Measurements from ENCODE around the gene CEACAM8. TPM values are rescaled to one million over a fixed set of nuclear protein-coding genes. Genes with fewer than 3 reads are reported as not detected.
"Not testable (repeated sequence)": the region's sequence is repeated elsewhere in the genome, so short reads cannot be mapped to it uniquely, and the experiment has no call there.

The CEACAM8 gene
- total RNA-seq, 1 donor from 2014 or later: not detected

DNA sequence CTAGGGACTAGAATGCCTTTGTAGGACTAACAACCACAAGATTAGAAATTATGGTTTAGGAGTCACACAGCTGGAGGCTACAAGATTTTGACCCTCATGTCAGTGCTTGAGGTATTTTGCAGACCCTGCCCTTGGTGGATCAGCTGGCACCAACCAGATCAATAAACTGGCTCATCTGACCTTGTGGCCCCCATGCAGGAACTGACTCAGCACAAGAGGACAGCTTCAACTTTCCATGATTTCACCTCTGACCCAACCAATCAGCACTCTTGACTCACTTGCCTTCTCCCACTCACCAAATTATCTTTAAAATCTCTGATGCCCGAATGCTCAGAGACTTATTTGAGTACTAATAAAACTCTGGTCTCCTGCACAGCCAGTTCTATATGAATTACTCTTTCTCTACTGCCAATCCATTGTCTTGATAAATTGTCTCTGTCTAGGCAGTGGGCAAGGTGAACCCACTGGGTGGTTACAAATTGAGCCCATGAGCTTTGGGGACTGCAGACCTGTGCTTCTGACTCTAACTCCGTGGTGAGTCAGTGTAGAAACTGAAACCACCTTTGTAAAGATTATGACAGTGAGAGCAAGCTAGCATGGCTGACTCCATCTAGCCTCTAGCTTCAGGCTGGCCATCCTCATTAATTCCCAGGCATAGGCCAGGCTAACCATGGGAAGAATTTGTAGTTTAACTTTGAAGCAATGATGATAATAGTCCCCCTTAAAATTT is 33.9 kb upstream of the CEACAM8 start:
- Histone ChIP-seq H3K27ac (no peak overlapping the region), H3K4me1 (no peaks in the 10 kb centered on the region), H3K9me3 (no peaks in the 10 kb centered on the region), H3K4me3 (no peak overlapping the region), H3K27me3 (no peaks in the 10 kb centered on the region), H3K36me3 (no peaks in the 10 kb centered on the region)
- intact Hi-C loops (cut with DNase I): no loop called here
- DNase-seq (ENCODE audit: extremely low spot score in 2 of 2): no peak
- TF ChIP-seq POLR2A (IDR thresholded peaks at IDR 0.05) (no peak), POLR2AphosphoS5 (IDR thresholded peaks at IDR 0.05; ENCODE audit: insufficient read depth in 1 of 2, low read depth in 1 of 2) (no peak)
- TF ChIP-seq, protein P1, sequence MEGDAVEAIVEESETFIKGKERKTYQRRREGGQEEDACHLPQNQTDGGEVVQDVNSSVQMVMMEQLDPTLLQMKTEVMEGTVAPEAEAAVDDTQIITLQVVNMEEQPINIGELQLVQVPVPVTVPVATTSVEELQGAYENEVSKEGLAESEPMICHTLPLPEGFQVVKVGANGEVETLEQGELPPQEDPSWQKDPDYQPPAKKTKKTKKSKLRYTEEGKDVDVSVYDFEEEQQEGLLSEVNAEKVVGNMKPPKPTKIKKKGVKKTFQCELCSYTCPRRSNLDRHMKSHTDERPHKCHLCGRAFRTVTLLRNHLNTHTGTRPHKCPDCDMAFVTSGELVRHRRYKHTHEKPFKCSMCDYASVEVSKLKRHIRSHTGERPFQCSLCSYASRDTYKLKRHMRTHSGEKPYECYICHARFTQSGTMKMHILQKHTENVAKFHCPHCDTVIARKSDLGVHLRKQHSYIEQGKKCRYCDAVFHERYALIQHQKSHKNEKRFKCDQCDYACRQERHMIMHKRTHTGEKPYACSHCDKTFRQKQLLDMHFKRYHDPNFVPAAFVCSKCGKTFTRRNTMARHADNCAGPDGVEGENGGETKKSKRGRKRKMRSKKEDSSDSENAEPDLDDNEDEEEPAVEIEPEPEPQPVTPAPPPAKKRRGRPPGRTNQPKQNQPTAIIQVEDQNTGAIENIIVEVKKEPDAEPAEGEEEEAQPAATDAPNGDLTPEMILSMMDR (IDR thresholded peaks at IDR 0.05): no peak

DNA sequence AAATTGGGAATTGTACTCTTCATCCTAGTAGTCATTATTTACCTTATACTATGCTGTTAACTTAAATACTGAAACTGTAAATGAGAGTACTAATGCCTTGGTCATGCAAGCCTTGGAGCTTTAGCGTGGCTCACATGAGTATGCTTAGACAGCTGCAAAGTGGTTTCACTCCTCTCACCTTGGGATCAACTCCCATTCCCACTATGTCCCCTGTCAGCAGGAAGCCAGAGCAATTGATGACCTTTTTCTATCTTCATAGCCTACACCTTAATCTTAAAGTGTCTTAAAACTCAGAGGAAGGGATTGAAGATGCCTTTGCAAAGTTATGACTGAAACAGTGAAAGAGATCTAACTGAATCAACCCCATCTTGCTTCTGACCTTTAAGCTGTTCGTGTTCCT is 33.2 kb upstream of the CEACAM8 start:
- H3K4me1 ChIP-seq: no peaks in the 10 kb centered on the region

DNA sequence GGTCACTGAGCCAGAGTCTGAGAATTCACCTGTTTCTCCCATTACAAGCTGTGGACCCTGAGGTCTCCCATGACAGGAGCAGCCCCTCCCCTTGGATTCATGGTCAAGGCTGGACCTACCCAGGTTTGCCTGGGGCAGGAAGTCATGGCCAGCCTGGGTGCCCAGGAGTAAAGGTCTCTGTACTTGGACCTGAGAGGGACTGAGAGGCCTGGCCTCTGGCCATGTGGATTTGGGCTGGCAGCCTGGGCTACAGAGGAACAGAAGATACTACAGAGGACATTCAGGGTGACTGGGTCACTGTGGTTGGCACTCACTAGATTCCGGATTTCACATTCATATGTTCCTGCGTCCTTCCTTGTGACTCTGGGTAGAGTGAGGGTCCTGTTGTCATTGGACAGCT is 31.5 kb upstream of the CEACAM8 start:
- intact Hi-C loops (cut with DNase I): no loop called here
- Histone ChIP-seq H3K27ac (no peak overlapping the region), H3K27me3 (no peaks in the 10 kb centered on the region), H3K36me3 (no peaks in the 10 kb centered on the region), H3K4me3 (no peak overlapping the region), H3K9me3 (no peaks in the 10 kb centered on the region), H3K4me1 (no peaks in the 10 kb centered on the region)
- TF ChIP-seq, protein P1 (IDR thresholded peaks at IDR 0.05): no peak
- TF ChIP-seq POLR2AphosphoS5 (IDR thresholded peaks at IDR 0.05; ENCODE audit: insufficient read depth in 1 of 2, low read depth in 1 of 2) (no peak), POLR2A (IDR thresholded peaks at IDR 0.05) (no peak)
- DNase-seq (ENCODE audit: extremely low spot score in 2 of 2): no peak

More for the DNA sequence above, 33.2 kb upstream of the CEACAM8 start:
- no peaks in the 10 kb centered on the region for H3K36me3 ChIP-seq
- DNase-seq (ENCODE audit: extremely low spot score in 2 of 2): no peak
- no peaks in the 10 kb centered on the region for H3K27me3 ChIP-seq
- intact Hi-C loops (cut with DNase I): no loop called here
- H3K4me3 ChIP-seq: no peak overlapping the region
- no peak overlapping the region for H3K27ac ChIP-seq
- H3K9me3 ChIP-seq: no peaks in the 10 kb centered on the region
- TF ChIP-seq, protein P1 (IDR thresholded peaks at IDR 0.05): no peak
- TF ChIP-seq POLR2AphosphoS5 (IDR thresholded peaks at IDR 0.05; ENCODE audit: insufficient read depth in 1 of 2, low read depth in 1 of 2): no peak
- TF ChIP-seq POLR2A (IDR thresholded peaks at IDR 0.05): no peak

DNA sequence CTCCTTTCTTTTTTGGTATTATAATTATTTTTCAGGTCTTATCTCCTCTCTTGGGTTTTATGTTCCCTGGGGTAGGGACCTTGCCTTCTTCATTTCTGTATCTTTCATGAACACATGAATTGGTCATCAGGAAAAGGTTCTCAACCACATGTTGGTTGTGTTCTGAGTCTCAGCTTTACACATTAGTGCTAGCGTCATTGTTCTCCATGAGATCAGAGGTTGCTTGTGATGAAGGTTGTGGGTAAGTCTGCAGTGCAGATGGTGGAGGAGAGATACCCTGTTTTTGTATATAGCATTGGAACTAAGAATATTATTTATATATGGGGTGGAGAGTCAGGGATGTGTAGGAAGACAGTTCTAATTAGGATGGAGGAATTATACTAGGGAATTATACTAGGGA is 24.5 kb upstream of the CEACAM8 start:
- no peak for DNase-seq (ENCODE audit: extremely low spot score in 2 of 2)
- no peak overlapping the region for H3K27ac ChIP-seq
- H3K36me3 ChIP-seq: no peaks in the 10 kb centered on the region
- no peak overlapping the region for H3K4me3 ChIP-seq
- no peaks in the 10 kb centered on the region for H3K9me3 ChIP-seq
- no peaks in the 10 kb centered on the region for H3K4me1 ChIP-seq
- no peaks in the 10 kb centered on the region for H3K27me3 ChIP-seq
- TF ChIP-seq, protein P1 (IDR thresholded peaks at IDR 0.05): no peak
- TF ChIP-seq POLR2AphosphoS5 (IDR thresholded peaks at IDR 0.05; ENCODE audit: insufficient read depth in 1 of 2, low read depth in 1 of 2) (no peak), POLR2A (IDR thresholded peaks at IDR 0.05) (no peak)
- intact Hi-C loops (cut with DNase I): no loop called here

DNA sequence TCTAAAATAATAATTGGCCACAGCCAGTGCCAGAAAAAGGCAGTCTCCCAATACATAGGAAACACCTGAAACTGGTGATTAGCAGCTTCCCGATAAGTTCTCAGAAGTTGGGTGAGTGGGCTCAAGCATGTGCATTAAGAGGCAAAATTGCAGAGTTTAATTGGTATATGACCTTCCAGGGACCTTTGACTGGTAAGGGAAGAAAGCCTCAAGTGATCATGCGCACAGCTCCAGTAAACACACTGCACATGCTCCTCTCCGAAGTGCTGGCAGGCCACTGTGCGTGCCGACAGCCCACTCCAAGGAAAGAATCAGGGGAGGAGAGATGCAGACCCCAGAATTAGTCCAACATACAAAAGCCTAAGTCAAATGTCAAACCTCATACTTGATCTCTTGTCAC is 18.9 kb upstream of the CEACAM8 start:
- Histone ChIP-seq H3K4me3 (no peak overlapping the region), H3K9me3 (no peaks in the 10 kb centered on the region), H3K27me3 (no peaks in the 10 kb centered on the region), H3K27ac (no peak overlapping the region), H3K36me3 (no peaks in the 10 kb centered on the region), H3K4me1 (no peaks in the 10 kb centered on the region)
- intact Hi-C loops (cut with DNase I): no loop called here
- TF ChIP-seq POLR2A (IDR thresholded peaks at IDR 0.05): no peak
- DNase-seq (ENCODE audit: extremely low spot score in 2 of 2): no peak

DNA sequence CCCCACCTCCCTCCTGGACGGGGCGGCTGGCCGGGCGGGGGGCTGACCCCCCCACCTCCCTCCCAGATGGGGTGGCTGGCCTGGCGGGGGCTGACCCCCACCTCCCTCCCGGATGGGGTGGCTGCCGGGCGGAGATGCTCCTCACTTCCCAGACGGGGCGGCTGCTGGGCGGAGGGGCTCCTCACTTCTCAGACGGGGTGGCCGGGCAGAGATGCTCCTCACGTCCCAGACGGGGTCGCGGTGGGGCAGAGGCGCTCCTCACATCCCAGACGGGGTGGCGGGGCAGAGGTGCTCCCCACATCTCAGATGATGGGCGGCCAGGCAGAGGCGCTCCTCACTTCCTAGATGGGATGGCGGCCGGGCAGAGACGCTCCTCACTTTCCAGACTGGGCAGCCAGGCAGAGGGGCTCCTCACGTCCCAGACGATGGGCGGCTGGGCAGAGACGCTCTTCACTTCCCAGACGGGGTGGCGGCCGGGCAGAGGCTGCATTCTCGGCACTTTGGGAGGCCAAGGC is 15.7 kb upstream of the CEACAM8 start:
- H3K27me3 ChIP-seq; intact Hi-C loops (cut with DNase I); H3K27ac ChIP-seq; H3K4me1 ChIP-seq; H3K4me3 ChIP-seq; H3K9me3 ChIP-seq; H3K36me3 ChIP-seq; DNase-seq (ENCODE audit: extremely low spot score in 2 of 2): not testable (repeated sequence)

Data from vagina (tissue), 2 donors.